Neutrophil (primary cell): Measurements from ENCODE around the gene SLC25A42.

Source experiments
- H3K27ac ChIP-seq: fragments of 200-600 bp; sonication (generic); 2 replicates; pipeline ENCODE4 v1.5.1; 2016; ENCODE audit warnings: mild to moderate bottlenecking, moderate library complexity
- H3K27me3 ChIP-seq: fragments of 200-600 bp; sonication (generic); 2 replicates; pipeline ENCODE4 v1.6.0; 2016; ENCODE audit warnings: mild to moderate bottlenecking
- H3K36me3 ChIP-seq: fragments of 200-600 bp; sonication (generic); 2 replicates; pipeline ENCODE4 v1.5.1; 2017
- H3K4me1 ChIP-seq, 2 experiments: fragments of 200-600 bp in 1 of 2; sonication (generic) in 1 of 2; 1 replicate in 1 of 2; 2 replicates in 1 of 2; pipeline versions ENCODE4 v1.5.1 to v1.6.1; 2013 to 2016; ENCODE audit warnings: low read depth in 1 of 2, low read length in 1 of 2, mild to moderate bottlenecking in 1 of 2, moderate library complexity in 1 of 2; ENCODE audit not compliant: control insufficient read depth in 1 of 2, insufficient read depth in 1 of 2
- H3K4me3 ChIP-seq, 2 experiments: fragments of 200-600 bp in 1 of 2; sonication (generic) in 1 of 2; 1 replicate in 1 of 2; 2 replicates in 1 of 2; pipeline ENCODE4 v1.5.1; 2013 to 2016; ENCODE audit warnings: low read depth in 1 of 2, low read length in 1 of 2, mild to moderate bottlenecking in 1 of 2, moderate library complexity in 1 of 2
- H3K9me3 ChIP-seq: fragments of 200-600 bp; sonication (generic); 2 replicates; pipeline ENCODE4 v1.5.1; 2016
- CTCF ChIP-seq: fragments of 200-600 bp; sonication (generic); IDR thresholded peaks from 2 replicates; pipeline ENCODE4 v1.5.1; 2016; ENCODE audit warnings: antibody characterized with exemption

SLC25A42 gene

DNA sequence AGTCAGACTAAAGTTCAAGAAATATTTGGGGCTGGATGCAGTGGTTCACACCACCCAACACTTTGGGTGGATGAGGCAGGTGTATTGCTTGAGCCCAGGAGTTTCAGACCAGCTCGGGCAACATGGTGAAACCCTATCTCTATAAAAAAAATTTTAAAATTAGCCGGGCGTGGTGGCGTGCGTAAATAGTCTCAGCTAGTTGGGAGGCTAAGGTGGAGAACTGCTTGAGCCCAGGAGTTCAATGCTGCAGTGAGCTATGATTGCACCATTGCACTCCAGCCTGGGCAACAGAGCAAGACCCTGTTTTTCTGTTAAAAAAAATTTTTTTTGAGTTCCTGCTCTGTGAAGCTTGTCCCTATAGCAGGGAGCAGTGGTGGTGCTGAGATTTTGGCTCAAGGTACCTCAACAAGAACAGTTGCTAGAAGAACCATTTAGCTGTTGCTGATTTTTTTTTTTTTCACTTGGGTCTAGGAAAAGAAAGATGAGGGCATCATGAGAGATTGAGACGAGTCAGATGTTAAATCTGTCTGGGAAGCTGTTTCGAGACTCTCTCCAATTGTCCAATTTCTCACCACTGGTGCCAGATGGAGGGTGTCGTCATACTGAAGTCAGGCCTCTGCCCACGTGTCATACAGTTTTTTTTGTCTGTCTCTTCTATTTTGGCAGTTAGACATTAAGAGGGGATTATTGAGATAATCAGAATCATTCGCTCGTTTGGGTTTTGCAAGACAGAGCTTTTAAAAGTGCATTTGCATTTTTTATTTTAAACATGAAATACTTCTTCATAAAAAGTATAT, 3.7 kb downstream of the SLC25A42 start:
- no peak for TF ChIP-seq CTCF
- H3K4me3 ChIP-seq = no peak overlapping the region
- no peak overlapping the region for H3K27ac ChIP-seq
- H3K4me1 ChIP-seq = peaks cover 21 to 22% of the 10 kb centered on the region in 2 experiments
- no peaks in the 10 kb centered on the region for H3K9me3 ChIP-seq
- no peaks in the 10 kb centered on the region for H3K27me3 ChIP-seq
- no peaks in the 10 kb centered on the region for H3K36me3 ChIP-seq

DNA sequence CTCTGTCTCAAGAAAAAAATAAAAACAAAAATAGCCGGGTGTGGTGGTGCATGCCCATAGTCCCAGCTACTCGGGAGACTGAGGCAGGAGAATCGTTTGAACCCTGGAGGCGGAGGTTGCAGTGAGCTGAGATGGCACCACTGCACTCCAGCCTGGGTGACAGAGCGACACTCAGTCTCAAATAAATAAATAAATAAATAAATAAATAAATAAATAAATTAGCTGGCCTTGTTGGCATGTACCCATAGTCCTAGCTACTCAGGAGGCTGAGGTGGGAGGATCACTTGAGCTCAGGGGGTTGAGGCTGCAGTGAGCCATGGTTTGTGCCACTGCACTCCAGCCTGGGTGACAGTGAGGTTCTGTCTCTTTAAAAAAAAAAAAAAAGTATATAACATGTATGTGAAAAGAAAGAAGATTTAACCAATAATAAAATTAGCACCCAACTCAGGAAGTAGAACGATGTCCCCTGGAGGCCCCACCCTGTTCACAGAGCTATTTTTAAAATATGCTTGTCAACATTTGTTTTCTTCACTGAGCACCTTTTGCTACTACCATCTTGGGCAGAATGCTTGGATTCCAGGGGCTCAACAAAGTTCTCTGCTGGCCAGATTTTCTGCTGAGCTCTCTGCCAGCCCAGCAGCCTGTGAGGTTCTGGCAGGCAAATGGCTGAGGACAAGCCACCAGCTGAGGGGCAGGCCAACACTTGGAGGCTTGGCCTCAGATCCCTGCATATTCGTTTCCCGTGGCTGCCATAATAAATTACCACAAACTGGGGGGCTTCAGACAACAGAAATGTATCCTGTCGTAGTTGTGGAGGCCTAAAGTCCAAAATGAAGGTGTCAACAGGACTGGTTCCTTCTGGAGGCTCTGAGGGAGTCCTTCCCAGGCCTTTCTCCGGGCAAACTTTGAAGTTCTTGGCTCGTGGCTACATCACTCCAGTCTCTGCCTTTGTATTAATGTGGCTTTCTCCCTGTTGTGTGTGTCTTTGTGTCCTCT, 5.2 kb downstream of the SLC25A42 start:
- H3K4me3 ChIP-seq = no peak overlapping the region
- H3K27me3 ChIP-seq = no peaks in the 10 kb centered on the region
- TF ChIP-seq CTCF = no peak
- no peaks in the 10 kb centered on the region for H3K36me3 ChIP-seq
- H3K9me3 ChIP-seq = no peaks in the 10 kb centered on the region
- peaks cover 16 to 21% of the 10 kb centered on the region in 2 experiments for H3K4me1 ChIP-seq
- no peak overlapping the region for H3K27ac ChIP-seq

GRCh38 chr19:19071897-19072296, 8.1 kb downstream of the SLC25A42 start:
- no peaks in the 10 kb centered on the region for H3K9me3 ChIP-seq
- H3K4me1 ChIP-seq = peaks cover 7 to 16% of the 10 kb centered on the region in 2 experiments
- H3K36me3 ChIP-seq = no peaks in the 10 kb centered on the region

GRCh38 chr19:19074196-19074882, 10.5 kb downstream of the SLC25A42 start:
- Histone ChIP-seq H3K27me3 (no peaks in the 10 kb centered on the region), H3K9me3 (no peaks in the 10 kb centered on the region), H3K36me3 (no peaks in the 10 kb centered on the region), H3K27ac (no peak overlapping the region), H3K4me3 (no peak overlapping the region), H3K4me1 (peaks cover 17 to 26% of the 10 kb centered on the region in 2 experiments)
- no peak for TF ChIP-seq CTCF

More at GRCh38 chr19:19071897-19072296, 8.1 kb downstream of the SLC25A42 start:
- no peaks in the 10 kb centered on the region for H3K27me3 ChIP-seq
- H3K4me3 ChIP-seq = no peak overlapping the region
- H3K27ac ChIP-seq = no peak overlapping the region
- TF ChIP-seq CTCF = no peak

GRCh38 chr19:19075126-19075525, 11.3 kb downstream of the SLC25A42 start:
- TF ChIP-seq CTCF = no peak
- Histone ChIP-seq H3K4me1 (peaks cover 17 to 26% of the 10 kb centered on the region in 2 experiments), H3K27me3 (no peaks in the 10 kb centered on the region), H3K36me3 (no peaks in the 10 kb centered on the region), H3K27ac (no peak overlapping the region), H3K9me3 (no peaks in the 10 kb centered on the region), H3K4me3 (no peak overlapping the region)
